Lower leg skin (tissue), 3 donors: ENCODE data around the gene R3HDM2.

Experiments used
- CTCF ChIP-seq, 3 donors: fragments of 450-650 bp; IDR thresholded peaks; one replicate each; pipeline ENCODE4 v1.5.1; 2016; ENCODE audit warnings: antibody characterized with exemption in 3 of 3, mild to moderate bottlenecking in 3 of 3, moderate library complexity in 2 of 3
- POLR2A ChIP-seq, 2 donors: fragments of 450-650 bp; IDR thresholded peaks; one replicate each; pipeline ENCODE4 v1.6.1; 2016 to 2017; ENCODE audit warnings: antibody characterized with exemption in 2 of 2, mild to moderate bottlenecking in 1 of 2, moderate library complexity in 1 of 2

GRCh38 chr12:57419495-57419894 is 11.3 kb downstream of the R3HDM2 start:
- TF ChIP-seq CTCF (IDR thresholded peaks at IDR 0.05) (no peak), POLR2A (IDR thresholded peaks at IDR 0.05) (no peak)
